ENCODE results near the gene IGDCC3. TPM values are rescaled to one million over a fixed set of nuclear protein-coding genes. Genes with fewer than 3 reads are reported as not detected.

The IGDCC3 gene
- total and polyA plus RNA-seq, 2 of the 8 experiments (the other 6 are each of a cell fraction or from before 2014, with no cell fraction given) = 26.8 to 45.7 TPM

DNA sequence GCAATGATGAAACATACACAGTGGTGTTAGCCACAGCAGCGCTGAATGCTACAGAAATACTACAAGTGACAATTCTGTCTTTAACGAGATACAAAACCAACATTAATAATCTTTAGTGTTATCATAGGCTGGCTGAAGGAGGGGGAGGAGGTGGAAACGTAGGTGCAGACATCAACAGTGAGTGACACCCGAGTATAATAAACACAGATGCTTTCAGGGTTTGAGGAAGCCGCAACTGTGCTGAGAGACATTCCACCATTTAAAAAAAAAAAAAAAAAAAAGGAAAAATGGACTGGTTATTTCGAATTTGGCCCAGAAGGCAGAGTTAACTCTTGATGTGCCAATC lies 4.3 kb upstream of the IGDCC3 start:
- no peak overlapping the region for H2BK12ac ChIP-seq (ENCODE audit: low read depth, low read length)
- no peak overlapping the region for H2BK5ac ChIP-seq (ENCODE audit: low read depth, low read length)
- H3K27me3 ChIP-seq (replicated peaks in 1 of 4; ENCODE audit: control insufficient read depth in 3 of 4, extremely low read depth in 1 of 4, insufficient read depth in 3 of 4, low read length in 3 of 4) = peaks cover 0 to 8% (median under 1%) of the 10 kb centered on the region in 4 experiments; a peak in 2 of 7 replicates
- no peak overlapping the region for H2BK15ac ChIP-seq (ENCODE audit: low read length)
- H3K9ac ChIP-seq (replicated peaks in 1 of 4; ENCODE audit: extremely low read depth in 1 of 4, low read depth in 3 of 4, low read length in 3 of 4) = no peak overlapping the region
- H3K4me1 ChIP-seq (replicated peaks in 1 of 4; ENCODE audit: control insufficient read depth in 3 of 4, insufficient read depth in 4 of 4, low read length in 3 of 4) = peaks cover 3 to 28% (median 11%) of the 10 kb centered on the region in 4 experiments
- H3K23me2 ChIP-seq (ENCODE audit: low read depth, low read length) = peaks cover 4% of the 10 kb centered on the region; the same call in 1 of the 2 replicates
- H2AK5ac ChIP-seq (ENCODE audit: low read depth, low read length) = no peak overlapping the region
- H4K5ac ChIP-seq (ENCODE audit: insufficient read length, low read depth, low read length) = no peak overlapping the region
- H4K20me1 ChIP-seq (replicated peaks in 1 of 2; ENCODE audit: control insufficient read depth in 1 of 2, insufficient read depth in 2 of 2, low read length in 2 of 2) = no peaks in the 10 kb centered on the region
- FAIRE-seq (no peak), DNase-seq (ENCODE audit: low read depth in 1 of 2, low spot score in 2 of 2) (no peak)
- no peaks in the 10 kb centered on the region for H3K79me2 ChIP-seq (ENCODE audit: control insufficient read depth in 1 of 2, insufficient read depth in 2 of 2, low read length in 2 of 2)
- no peak overlapping the region for H4K8ac ChIP-seq (ENCODE audit: extremely low read depth, insufficient read depth, low read length)
- H3K4ac ChIP-seq (replicated peaks; ENCODE audit: insufficient read length, low read depth, low read length) = no peak overlapping the region
- H3K4me3 ChIP-seq (ENCODE audit: extremely low read depth in 1 of 4, insufficient read depth in 2 of 4, low read depth in 3 of 4, low read length in 4 of 4) = no peak overlapping the region
- H3K36me3 ChIP-seq (ENCODE audit: control insufficient read depth in 2 of 4, insufficient read depth in 4 of 4, low read length in 3 of 4) = peaks cover 0 to 4% (median 0%) of the 10 kb centered on the region in 4 experiments; a peak in 2 of 8 replicates
- no peak overlapping the region for H3K14ac ChIP-seq (ENCODE audit: insufficient read length)
- no peaks in the 10 kb centered on the region for H3K9me3 ChIP-seq (ENCODE audit: insufficient read depth in 2 of 2, low read depth in 1 of 2, low read length in 1 of 2)
- H2BK20ac ChIP-seq (ENCODE audit: low read length) = 0 out of 2 replicates have a peak overlapping the region, but pooled peaks have one; percentile 3
- no peaks in the 10 kb centered on the region for H3K79me1 ChIP-seq (ENCODE audit: low read depth, low read length)
- no peak overlapping the region for H3K23ac ChIP-seq (ENCODE audit: insufficient read length)
- H2BK120ac ChIP-seq (replicated peaks; ENCODE audit: low read depth, low read length) = no peak overlapping the region
- H2AFZ ChIP-seq (ENCODE audit: low read length) = no peak overlapping the region
- H4K91ac ChIP-seq (replicated peaks; ENCODE audit: insufficient read length, low read length) = no peak overlapping the region
- H3K4me2 ChIP-seq (ENCODE audit: insufficient read depth in 1 of 2, low read depth in 2 of 2, low read length in 2 of 2) = no peak overlapping the region
- H3K27ac ChIP-seq (ENCODE audit: low read depth, low read length) = no peak overlapping the region
- ChIA-PET CTCF (ENCODE audit: partially characterized antibody) (interaction anchor here (0.6 to 18.3 kb wide), 5 partner anchors 11 to 62 kb away, joined by 3 to 547 read pairs (median 7); no protein-coding TSS in a partner anchor), POLR2A (ENCODE audit: partially characterized antibody) (interaction anchor here (0.6 to 2.6 kb wide), 5 partner anchors 14 to 106 kb away, joined by 3 to 18 read pairs (median 5); partner anchors contain the start of gene RNU5B-1)
- 79% methylated on average over 6 of the region's 6 CpGs; no CpG with 5 or more reads in 1 of the 2 experiments for WGBS, 2 experiments (ENCODE audit: extremely low coverage in 1 of 2, insufficient coverage in 1 of 2, insufficient read length in 1 of 2, insufficient replicate concordance in 2 of 2, low coverage in 1 of 2, low lambda C conversion rate in 2 of 2, missing lambda C conversion rate in 1 of 2)
- no peak overlapping the region for H3K18ac ChIP-seq (ENCODE audit: extremely low read depth, low read length)
- no peak overlapping the region for H3K56ac ChIP-seq (replicated peaks; ENCODE audit: insufficient read length, low read depth, low read length)
- TF ChIP-seq BACH1 (IDR thresholded peaks at IDR 0.05; ENCODE audit: low read length) = no peak
- no peak for TF ChIP-seq HDAC2 (IDR thresholded peaks at IDR 0.05; ENCODE audit: borderline replicate concordance in 1 of 2, low read depth in 2 of 2, low read length in 2 of 2)
- TF ChIP-seq, protein P1, sequence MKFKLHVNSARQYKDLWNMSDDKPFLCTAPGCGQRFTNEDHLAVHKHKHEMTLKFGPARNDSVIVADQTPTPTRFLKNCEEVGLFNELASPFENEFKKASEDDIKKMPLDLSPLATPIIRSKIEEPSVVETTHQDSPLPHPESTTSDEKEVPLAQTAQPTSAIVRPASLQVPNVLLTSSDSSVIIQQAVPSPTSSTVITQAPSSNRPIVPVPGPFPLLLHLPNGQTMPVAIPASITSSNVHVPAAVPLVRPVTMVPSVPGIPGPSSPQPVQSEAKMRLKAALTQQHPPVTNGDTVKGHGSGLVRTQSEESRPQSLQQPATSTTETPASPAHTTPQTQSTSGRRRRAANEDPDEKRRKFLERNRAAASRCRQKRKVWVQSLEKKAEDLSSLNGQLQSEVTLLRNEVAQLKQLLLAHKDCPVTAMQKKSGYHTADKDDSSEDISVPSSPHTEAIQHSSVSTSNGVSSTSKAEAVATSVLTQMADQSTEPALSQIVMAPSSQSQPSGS (IDR thresholded peaks at IDR 0.05; ENCODE audit: low read length) = no peak
- TF ChIP-seq CTBP2 (IDR thresholded peaks at IDR 0.05; ENCODE audit: borderline replicate concordance, insufficient read depth, insufficient read length, low read length) = no peak
- TF ChIP-seq, protein P2, sequence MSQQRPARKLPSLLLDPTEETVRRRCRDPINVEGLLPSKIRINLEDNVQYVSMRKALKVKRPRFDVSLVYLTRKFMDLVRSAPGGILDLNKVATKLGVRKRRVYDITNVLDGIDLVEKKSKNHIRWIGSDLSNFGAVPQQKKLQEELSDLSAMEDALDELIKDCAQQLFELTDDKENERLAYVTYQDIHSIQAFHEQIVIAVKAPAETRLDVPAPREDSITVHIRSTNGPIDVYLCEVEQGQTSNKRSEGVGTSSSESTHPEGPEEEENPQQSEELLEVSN (IDR thresholded peaks at IDR 0.05) = no peak
- no peak for TF ChIP-seq RAD21 (IDR thresholded peaks at IDR 0.05 in 1 of 2, conservative IDR thresholded peaks at IDR 0.05 in 1 of 2; ENCODE audit: low read depth in 2 of 2, low read length in 2 of 2)
- no peak for TF ChIP-seq CBX8 (IDR thresholded peaks at IDR 0.05; ENCODE audit: borderline replicate concordance, low read depth, low read length)
- no peak for TF ChIP-seq CEBPB (IDR thresholded peaks at IDR 0.05; ENCODE audit: low read depth, low read length)
- no peak for TF ChIP-seq JUND (IDR thresholded peaks at IDR 0.05; ENCODE audit: low read length)
- TF ChIP-seq SIN3A (conservative IDR thresholded peaks at IDR 0.05 in 1 of 2, IDR thresholded peaks at IDR 0.05 in 1 of 2; ENCODE audit: low read depth in 1 of 2, low read length in 2 of 2) = no peak

Data from H1 (cell line).